Measurements from ENCODE around the gene PHF5A. TPM values are rescaled to one million over a fixed set of nuclear protein-coding genes. Genes with fewer than 3 reads are reported as not detected.

PHF5A gene
- total and polyA plus RNA-seq, 10 of the 15 experiments (the other 5 are each of a cell fraction or from before 2014, with no cell fraction given): 40.5 to 115 (median 79.2) TPM

GRCh38 chr22:41458161-41458728, 10.2 kb downstream of the PHF5A start (continued):
- TF ChIP-seq, protein P1, sequence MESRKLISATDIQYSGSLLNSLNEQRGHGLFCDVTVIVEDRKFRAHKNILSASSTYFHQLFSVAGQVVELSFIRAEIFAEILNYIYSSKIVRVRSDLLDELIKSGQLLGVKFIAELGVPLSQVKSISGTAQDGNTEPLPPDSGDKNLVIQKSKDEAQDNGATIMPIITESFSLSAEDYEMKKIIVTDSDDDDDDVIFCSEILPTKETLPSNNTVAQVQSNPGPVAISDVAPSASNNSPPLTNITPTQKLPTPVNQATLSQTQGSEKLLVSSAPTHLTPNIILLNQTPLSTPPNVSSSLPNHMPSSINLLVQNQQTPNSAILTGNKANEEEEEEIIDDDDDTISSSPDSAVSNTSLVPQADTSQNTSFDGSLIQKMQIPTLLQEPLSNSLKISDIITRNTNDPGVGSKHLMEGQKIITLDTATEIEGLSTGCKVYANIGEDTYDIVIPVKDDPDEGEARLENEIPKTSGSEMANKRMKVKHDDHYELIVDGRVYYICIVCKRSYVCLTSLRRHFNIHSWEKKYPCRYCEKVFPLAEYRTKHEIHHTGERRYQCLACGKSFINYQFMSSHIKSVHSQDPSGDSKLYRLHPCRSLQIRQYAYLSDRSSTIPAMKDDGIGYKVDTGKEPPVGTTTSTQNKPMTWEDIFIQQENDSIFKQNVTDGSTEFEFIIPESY (IDR thresholded peaks at IDR 0.05): no peak
- TF ChIP-seq USF1 (IDR thresholded peaks at IDR 0.05; ENCODE audit: borderline replicate concordance, extremely low read length, insufficient read depth, low read depth, low read length): no peak
- no peak for TF ChIP-seq HSF1 (IDR thresholded peaks at IDR 0.05; ENCODE audit: low read depth, low read length)
- no peak for TF ChIP-seq NFYA (IDR thresholded peaks at IDR 0.05; ENCODE audit: borderline replicate concordance, low read depth, low read length)
- no peak for TF ChIP-seq HDAC2 (IDR thresholded peaks at IDR 0.05)
- no peak for TF ChIP-seq STAT1 (conservative IDR thresholded peaks at IDR 0.05)
- TF ChIP-seq IKZF2 (IDR thresholded peaks at IDR 0.05): no peak
- TF ChIP-seq, protein P2, sequence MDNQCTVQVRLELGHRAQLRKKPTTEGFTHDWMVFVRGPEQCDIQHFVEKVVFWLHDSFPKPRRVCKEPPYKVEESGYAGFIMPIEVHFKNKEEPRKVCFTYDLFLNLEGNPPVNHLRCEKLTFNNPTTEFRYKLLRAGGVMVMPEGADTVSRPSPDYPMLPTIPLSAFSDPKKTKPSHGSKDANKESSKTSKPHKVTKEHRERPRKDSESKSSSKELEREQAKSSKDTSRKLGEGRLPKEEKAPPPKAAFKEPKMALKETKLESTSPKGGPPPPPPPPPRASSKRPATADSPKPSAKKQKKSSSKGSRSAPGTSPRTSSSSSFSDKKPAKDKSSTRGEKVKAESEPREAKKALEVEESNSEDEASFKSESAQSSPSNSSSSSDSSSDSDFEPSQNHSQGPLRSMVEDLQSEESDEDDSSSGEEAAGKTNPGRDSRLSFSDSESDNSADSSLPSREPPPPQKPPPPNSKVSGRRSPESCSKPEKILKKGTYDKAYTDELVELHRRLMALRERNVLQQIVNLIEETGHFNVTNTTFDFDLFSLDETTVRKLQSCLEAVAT (IDR thresholded peaks at IDR 0.05): no peak
- no peak for TF ChIP-seq ETV6 (conservative IDR thresholded peaks at IDR 0.05 in 1 of 2, IDR thresholded peaks at IDR 0.05 in 1 of 2; ENCODE audit: borderline replicate concordance in 1 of 2, low read depth in 1 of 2)
- no peak for TF ChIP-seq RELA (IDR thresholded peaks at IDR 0.05; ENCODE audit: borderline replicate concordance, partially characterized antibody)
